HepG2 (cell line): Measurements from ENCODE around the gene YIPF5. TPM values are rescaled to one million over a fixed set of nuclear protein-coding genes. Genes with fewer than 3 reads are reported as not detected.
A peak's percentile ranks its signal among the peaks of the same experiment; 100 is the strongest.

Source experiments
- ATAC-seq: fragments of 200-7000 bp; cut with Tn5 transposase; 3 replicates; pipeline ENCODE4 v1.9.1; 2020; ENCODE audit warnings: mild to moderate bottlenecking, moderate library complexity
- BruUV-seq: library from RNA; stranded (reverse); fragments of 400-500 nt; replicated peaks from 2 replicates; lab custom pipeline; 2021; lab: Mats Ljungman, UMichigan
- CTCF ChIA-PET: fragments of 300-600 bp; formaldehyde crosslinking; extraction: SDS; loops from one replicate; lab custom pipeline; 2021; ENCODE audit warnings: low total read pairs, inconsistent platforms, low intra/inter-chr PET ratio; lab: Yijun Ruan, JAX
- POLR2A ChIA-PET: fragments of 350-600 bp; sonication (Branson Sonifier 250); formaldehyde crosslinking; loops from one replicate; lab custom pipeline; 2020; ENCODE audit warnings: antibody characterized with exemption, inconsistent platforms; lab: Yijun Ruan, JAX
- DNase-seq: peaks from one replicate; pipeline ENCODE4 v3.0.0-alpha.2; 2015; ENCODE audit warnings: low spot score
- FAIRE-seq: peaks from 3 replicates; lab custom pipeline; 2011; peaks lifted over from hg19 to GRCh38; lab: Jason Lieb, UNC
- H2AFZ ChIP-seq: one replicate; pipeline ENCODE4 v1.6.1; 2011; ENCODE audit warnings: low read length, inconsistent platforms
- H3K27ac ChIP-seq: fragments of 300-600 bp; 3 replicates; pipeline ENCODE4 v1.8.0; 2011; ENCODE audit warnings: mixed run types, mild to moderate bottlenecking, mixed read lengths, low read length, inconsistent platforms; ENCODE audit not compliant: insufficient read depth; ENCODE audit errors: extremely low read length
- H3K27me3 ChIP-seq, 2 experiments: fragments of 200-600 bp in 1 of 2; 2 replicates in 1 of 2; 3 replicates in 1 of 2; pipeline versions ENCODE4 v1.6.0 to v1.8.0; 2011; ENCODE audit warnings: low read length in 2 of 2, mild to moderate bottlenecking in 2 of 2, moderate library complexity in 2 of 2, inconsistent platforms in 1 of 2; ENCODE audit not compliant: insufficient read depth in 2 of 2, control insufficient read depth in 1 of 2
- H3K36me3 ChIP-seq, 2 experiments: fragments of 200-600 bp in 1 of 2; replicated peaks in 1 of 2; 2 replicates in 1 of 2; 3 replicates in 1 of 2; pipeline versions ENCODE4 v1.5.1 to v1.8.0; 2011; ENCODE audit warnings: low read length in 2 of 2, inconsistent platforms in 1 of 2; ENCODE audit not compliant: insufficient read depth in 2 of 2, control insufficient read depth in 1 of 2
- H3K4me1 ChIP-seq: 2 replicates; pipeline ENCODE4 v1.5.1; 2012; ENCODE audit warnings: low read length, inconsistent platforms; ENCODE audit not compliant: insufficient read depth
- H3K4me2 ChIP-seq: 2 replicates; pipeline ENCODE4 v1.6.0; 2011; ENCODE audit warnings: low read depth, low read length, inconsistent platforms
- H3K4me3 ChIP-seq, 3 experiments: fragments of 200-600 bp in 1 of 3; sonication (generic), shearing (Covaris generic) in 1 of 3; replicated peaks in 1 of 3; 2 replicates each; pipeline ENCODE4 v1.5.1; 2011 to 2016; ENCODE audit warnings: low read length in 3 of 3, inconsistent platforms in 2 of 3, low read depth in 2 of 3, mild to moderate bottlenecking in 2 of 3, control low read depth in 1 of 3, mixed read lengths in 1 of 3; ENCODE audit not compliant: insufficient read depth in 1 of 3
- H3K79me2 ChIP-seq: one replicate; pipeline ENCODE4 v1.6.1; 2011; ENCODE audit warnings: low read length, inconsistent platforms; ENCODE audit not compliant: insufficient read depth
- H3K9ac ChIP-seq: 2 replicates; pipeline ENCODE4 v1.6.0; 2011; ENCODE audit warnings: mild to moderate bottlenecking, low read depth, low read length, inconsistent platforms; ENCODE audit not compliant: insufficient read depth
- H3K9me3 ChIP-seq: 2 replicates; pipeline ENCODE4 v1.5.1; 2012; ENCODE audit warnings: mild to moderate bottlenecking, low read length
- H4K20me1 ChIP-seq: 2 replicates; pipeline ENCODE4 v1.6.0; 2011; ENCODE audit warnings: inconsistent platforms, mild to moderate bottlenecking, low read length, moderate library complexity; ENCODE audit not compliant: insufficient read depth
- ATF7 ChIP-seq, 2 experiments: fragments of 450-650 bp in 1 of 2; sonication (generic) in 1 of 2; formaldehyde crosslinking in 1 of 2; IDR thresholded peaks; 2 replicates each; pipeline versions ENCODE4 v1.4.0 to v1.6.1; 2016 to 2020; ENCODE audit warnings: antibody characterized with exemption in 1 of 2, mild to moderate bottlenecking in 1 of 2, missing genetic modification reagents in 1 of 2
- CEBPB ChIP-seq: IDR thresholded peaks from 2 replicates; pipeline ENCODE4 v1.6.1; 2011; ENCODE audit warnings: low read depth, low read length, improper control_type of control experiment, borderline replicate concordance
- GATAD1 ChIP-seq: IDR thresholded peaks from 2 replicates; pipeline ENCODE4 v1.6.1; 2016; ENCODE audit warnings: missing genetic modification reagents, missing compliant biosample characterization
- KMT2B ChIP-seq: IDR thresholded peaks from 2 replicates; pipeline ENCODE4 v1.6.1; 2016; ENCODE audit warnings: missing genetic modification reagents, missing compliant biosample characterization
- MED1 ChIP-seq: sonication (generic); formaldehyde crosslinking; IDR thresholded peaks from 2 replicates; pipeline ENCODE4 v1.4.0; 2020; ENCODE audit warnings: missing genetic modification reagents
- ONECUT2 ChIP-seq: sonication (generic); formaldehyde crosslinking; IDR thresholded peaks from 2 replicates; pipeline ENCODE4 v1.4.0; 2020; ENCODE audit warnings: missing genetic modification reagents
- PHF5A ChIP-seq: IDR thresholded peaks from one replicate; pipeline ENCODE4 v1.6.1; 2018; ENCODE audit warnings: low read depth, missing genetic modification reagents; ENCODE audit not compliant: unreplicated experiment
- RAD51 ChIP-seq: fragments of 450-650 bp; IDR thresholded peaks from 2 replicates; pipeline ENCODE4 v1.6.1; 2016; ENCODE audit warnings: borderline replicate concordance
- SMAD9 ChIP-seq: sonication (generic); formaldehyde crosslinking; IDR thresholded peaks from 2 replicates; pipeline ENCODE4 v1.5.1; 2020; ENCODE audit warnings: mild to moderate bottlenecking, missing genetic modification reagents
- SMC3 ChIP-seq: IDR thresholded peaks from 2 replicates; pipeline ENCODE4 v1.6.1; 2011; ENCODE audit warnings: low read length, improper control_type of control experiment
- STAG1 ChIP-seq: sonication (generic); formaldehyde crosslinking; IDR thresholded peaks from 2 replicates; pipeline ENCODE4 v1.4.0; 2020; ENCODE audit warnings: missing genetic modification reagents
- ZNF234 ChIP-seq: sonication (generic); formaldehyde crosslinking; conservative IDR thresholded peaks from 2 replicates; pipeline ENCODE4 v1.5.1; 2020; ENCODE audit warnings: mild to moderate bottlenecking, missing genetic modification reagents
- ZNF296 ChIP-seq: sonication (generic); formaldehyde crosslinking; conservative IDR thresholded peaks from 2 replicates; pipeline ENCODE4 v1.5.0; 2020; ENCODE audit warnings: mild to moderate bottlenecking, missing genetic modification reagents
- ZNF343 ChIP-seq: sonication (generic); formaldehyde crosslinking; IDR thresholded peaks from 2 replicates; pipeline ENCODE4 v1.4.0; 2020; ENCODE audit warnings: mild to moderate bottlenecking, missing genetic modification reagents
- ZNF383 ChIP-seq: sonication (generic); formaldehyde crosslinking; IDR thresholded peaks from 2 replicates; pipeline ENCODE4 v1.4.0; 2020; ENCODE audit warnings: missing genetic modification reagents, mild to moderate bottlenecking, borderline replicate concordance
- ZNF788 ChIP-seq: sonication (generic); formaldehyde crosslinking; IDR thresholded peaks from 2 replicates; pipeline ENCODE4 v1.5.0; 2020; ENCODE audit warnings: mild to moderate bottlenecking, missing genetic modification reagents, borderline replicate concordance
- WGBS: methylation state at CpG from one replicate; pipeline ENCODE4 v1.1.6; 2017; ENCODE audit warnings: low lambda C conversion rate; 5-methylcytosine and 5-hydroxymethylcytosine counted together
- in situ Hi-C: cut with HindIII; loops from 2 replicates; pipeline ENCODE4 v1.10.0; 2017; ENCODE audit warnings: low pct_unique_long_range_greater_than_20kb; ENCODE audit not compliant: extremely low pct_ligation_motif_present
- intact Hi-C: fragments of 100-400 bp; cut with micrococcal nuclease; formaldehyde crosslinking; loops from one replicate; pipeline ENCODE4 v1.10.0; 2022; ENCODE audit not compliant: unreplicated experiment
- polyA plus RNA-seq, 8 experiments: library from polyadenylated mRNA; depleted of rRNA in 3 of 8; stranded (reverse) in 7 of 8; unstranded in 1 of 8; fragments of >200 nt; fragmentation: Illumina TruSeq in 4 of 8; extraction: Trizol in 4 of 8; gene quantifications; 2 replicates each; pipeline versions ENCODE4 v1.2.1 to v1.2.3, GENCODE V29; 2011 to 2016; ENCODE audit warnings: low read depth in 4 of 8, missing spikeins in 1 of 8, mixed read lengths in 1 of 8; ENCODE audit not compliant: insufficient read depth in 1 of 8
- total RNA-seq, 5 experiments: library from RNA; depleted of rRNA; stranded (reverse); fragments of >200 nt; fragmentation: Illumina TruSeq; extraction: Trizol; gene quantifications; 2 replicates each; pipeline ENCODE4 v1.2.3, GENCODE V29; 2016; ENCODE audit warnings: low read depth in 1 of 5
- TF ChIP-seq, protein P1 (sequence below): sonication (generic); formaldehyde crosslinking; IDR thresholded peaks from 2 replicates; pipeline ENCODE4 v1.5.0; 2020; ENCODE audit warnings: mild to moderate bottlenecking, missing genetic modification reagents, moderate library complexity

YIPF5 gene
- total and polyA plus RNA-seq, 2 of the 13 experiments (the other 11 are each of a cell fraction or from before 2014, with no cell fraction given) = 61.4 to 73.6 TPM

- no peak overlapping the region for H3K27ac ChIP-seq
- no peak overlapping the region for H3K4me2 ChIP-seq
- intact Hi-C loops = loop anchor here (10.0 kb wide), 1 partner anchor 1930 kb away; no protein-coding TSS in a partner anchor
- peaks cover 3 to 20% of the 10 kb centered on the region in 2 experiments; a peak in 4 of 5 replicates for H3K27me3 ChIP-seq
- DNase-seq = no peak
- ATAC-seq = no peak
- no peaks in the 10 kb centered on the region for H3K79me2 ChIP-seq
- TF ChIP-seq ATF7 (IDR thresholded peaks at IDR 0.05) = 0 out of 2 replicates have a peak, but pooled peaks have one; percentile 2
- TF ChIP-seq ATF7 (CRISPR knock-in tag; IDR thresholded peaks at IDR 0.05) = no peak
- TF ChIP-seq MED1 (CRISPR knock-in tag) = no peak
- peak; percentile 20; the same call in 1 of the 2 replicates for TF ChIP-seq CEBPB
- in situ Hi-C loops = loop anchor here (10.0 kb wide), 1 partner anchor 1030 kb away; no protein-coding TSS in a partner anchor
- no peaks in the 10 kb centered on the region for H3K36me3 ChIP-seq
- CTCF ChIA-PET = no interaction called here
- POLR2A ChIA-PET = no interaction called here
- H3K4me1 ChIP-seq = no peaks in the 10 kb centered on the region
- BruUV-seq = no TSS peak
- no peaks in the 10 kb centered on the region for H4K20me1 ChIP-seq
- WGBS = 21% methylated on average over 4 of the region's 31 CpGs
- no peak overlapping the region for H3K9ac ChIP-seq
- H2AFZ ChIP-seq = no peak overlapping the region
- no peaks in the 10 kb centered on the region for H3K9me3 ChIP-seq
- no peak for FAIRE-seq
- H3K4me3 ChIP-seq = no peak overlapping the region; a peak in 1 of 6 replicates
Measured at GRCh38 chr5:144205141-144205551, 34.7 kb upstream of the YIPF5 start.

DNA sequence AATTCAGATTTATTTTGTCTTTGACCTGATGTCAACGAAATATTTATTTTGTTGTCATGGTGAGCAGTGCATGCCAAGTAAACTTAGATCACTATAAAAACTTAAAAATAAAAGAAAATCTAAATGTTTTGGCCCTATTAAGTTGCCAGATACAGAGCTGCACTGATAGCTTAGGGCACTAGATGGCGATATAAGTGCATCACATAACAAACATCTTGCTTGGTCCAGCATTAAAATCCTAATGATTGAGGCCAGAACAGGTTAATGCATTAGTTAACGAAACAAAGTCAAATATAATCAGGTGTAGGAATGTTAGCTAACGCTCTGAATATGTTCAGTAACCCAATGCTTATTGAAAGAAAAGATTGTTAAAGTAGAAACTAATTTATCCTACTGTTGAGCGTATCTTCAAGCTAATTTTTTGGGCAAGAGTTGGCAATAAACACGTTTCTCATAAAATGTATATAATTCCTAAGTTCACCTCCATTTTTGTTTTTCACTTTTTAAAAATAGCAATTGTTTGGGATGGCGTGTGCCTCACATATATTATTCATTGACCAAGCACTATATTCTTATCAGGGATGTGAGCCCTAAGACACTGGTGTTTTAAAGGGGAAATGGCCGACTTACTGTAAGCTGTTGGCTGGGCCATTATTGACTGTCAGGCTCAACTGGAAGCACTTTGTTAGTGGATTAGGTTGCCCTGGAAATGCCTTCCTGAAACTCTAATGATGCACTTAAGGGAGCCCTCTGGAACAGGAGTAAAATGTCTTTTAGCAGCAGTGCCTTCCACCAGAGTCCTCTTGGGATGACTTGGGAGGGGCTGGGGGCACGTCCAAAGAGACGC, 33.5 kb upstream of the YIPF5 start:
- peak; percentile 67 for FAIRE-seq
- CTCF ChIA-PET = interaction anchor here (1.0 to 1.9 kb wide), 2 partner anchors 1034 to 1684 kb away, joined by 3 to 13 read pairs; no protein-coding TSS in a partner anchor
- Histone ChIP-seq H3K36me3 (no peaks in the 10 kb centered on the region), H3K27me3 (peaks cover 3 to 20% of the 10 kb centered on the region in 2 experiments; a peak in 4 of 5 replicates), H2AFZ (no peak overlapping the region), H3K9ac (no peak overlapping the region), H4K20me1 (no peaks in the 10 kb centered on the region), H3K27ac (no peak overlapping the region), H3K79me2 (no peaks in the 10 kb centered on the region), H3K4me3 (no peak overlapping the region), H3K4me2 (no peak overlapping the region), H3K9me3 (no peaks in the 10 kb centered on the region), H3K4me1 (no peaks in the 10 kb centered on the region)
- in situ Hi-C loops (loop anchor here (10.0 kb wide), 1 partner anchor 1031 kb away; no protein-coding TSS in a partner anchor), intact Hi-C loops (loop anchor here (2.0 to 10.0 kb wide), 3 partner anchors 1143 to 1931 kb away; no protein-coding TSS in a partner anchor)
- peak; percentile 69 for ATAC-seq
- POLR2A ChIA-PET = no interaction called here
- no TSS peak for BruUV-seq
- peak; percentile 42 for DNase-seq
- WGBS = 17% methylated on average over 10 of the region's 10 CpGs
- no peak for TF ChIP-seq PHF5A
- TF ChIP-seq ZNF343 (CRISPR knock-in tag) = no peak
- TF ChIP-seq ONECUT2 (CRISPR knock-in tag) = no peak
- TF ChIP-seq KMT2B (CRISPR knock-in tag) = no peak
- peak; percentile 89 for TF ChIP-seq STAG1 (CRISPR knock-in tag)
- TF ChIP-seq ZNF383 (CRISPR knock-in tag) = no peak
- no peak for TF ChIP-seq ZNF296 (CRISPR knock-in tag)
- TF ChIP-seq GATAD1 (CRISPR knock-in tag) = no peak
- TF ChIP-seq RAD51 = no peak
- peak; percentile 31; the same call in 1 of the 2 replicates for TF ChIP-seq SMC3
- TF ChIP-seq, protein P1, sequence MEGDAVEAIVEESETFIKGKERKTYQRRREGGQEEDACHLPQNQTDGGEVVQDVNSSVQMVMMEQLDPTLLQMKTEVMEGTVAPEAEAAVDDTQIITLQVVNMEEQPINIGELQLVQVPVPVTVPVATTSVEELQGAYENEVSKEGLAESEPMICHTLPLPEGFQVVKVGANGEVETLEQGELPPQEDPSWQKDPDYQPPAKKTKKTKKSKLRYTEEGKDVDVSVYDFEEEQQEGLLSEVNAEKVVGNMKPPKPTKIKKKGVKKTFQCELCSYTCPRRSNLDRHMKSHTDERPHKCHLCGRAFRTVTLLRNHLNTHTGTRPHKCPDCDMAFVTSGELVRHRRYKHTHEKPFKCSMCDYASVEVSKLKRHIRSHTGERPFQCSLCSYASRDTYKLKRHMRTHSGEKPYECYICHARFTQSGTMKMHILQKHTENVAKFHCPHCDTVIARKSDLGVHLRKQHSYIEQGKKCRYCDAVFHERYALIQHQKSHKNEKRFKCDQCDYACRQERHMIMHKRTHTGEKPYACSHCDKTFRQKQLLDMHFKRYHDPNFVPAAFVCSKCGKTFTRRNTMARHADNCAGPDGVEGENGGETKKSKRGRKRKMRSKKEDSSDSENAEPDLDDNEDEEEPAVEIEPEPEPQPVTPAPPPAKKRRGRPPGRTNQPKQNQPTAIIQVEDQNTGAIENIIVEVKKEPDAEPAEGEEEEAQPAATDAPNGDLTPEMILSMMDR (CRISPR knock-in tag) = peak; percentile 77
- TF ChIP-seq ZNF788 (CRISPR knock-in tag) = no peak
- TF ChIP-seq ZNF234 (CRISPR knock-in tag) = no peak
- no peak for TF ChIP-seq SMAD9 (CRISPR knock-in tag)
